Right atrium auricular region (tissue), 2 donors: Measurements from ENCODE around the gene NAGK. TPM values are rescaled to one million over a fixed set of nuclear protein-coding genes. Genes with fewer than 3 reads are reported as not detected.
A peak's percentile ranks its signal among the peaks of the same experiment; 100 is the strongest.

Experiments
- DNase-seq: peaks from one replicate; pipeline ENCODE4 v3.0.0-alpha.2; 2019; ENCODE audit warnings: low spot score
- H3K27ac ChIP-seq, 2 donors: fragments of 200-600 bp; sonication (generic); 1 replicate in 1 of 2; 2 replicates in 1 of 2; pipeline ENCODE4 v1.5.1; 2016 to 2019
- H3K27me3 ChIP-seq, 2 donors: fragments of 200-600 bp; sonication (generic); one replicate each; pipeline versions ENCODE4 v1.5.1 to v1.6.0; 2017 to 2019
- H3K36me3 ChIP-seq: fragments of 200-600 bp; sonication (generic); one replicate; pipeline ENCODE4 v1.5.1; 2016
- H3K4me1 ChIP-seq, 2 donors: fragments of 200-600 bp; sonication (generic); one replicate each; pipeline versions ENCODE4 v1.5.1 to v1.6.0; 2017 to 2019
- H3K4me3 ChIP-seq, 2 donors: fragments of 200-600 bp; sonication (generic); 1 replicate in 1 of 2; 2 replicates in 1 of 2; pipeline ENCODE4 v1.5.1; 2017 to 2019; ENCODE audit warnings: mild to moderate bottlenecking in 1 of 2, moderate library complexity in 1 of 2
- H3K9me3 ChIP-seq, 2 donors: fragments of 200-600 bp; sonication (generic); one replicate each; pipeline ENCODE4 v1.5.1; 2019
- total RNA-seq, 2 donors: library from RNA; depleted of rRNA; stranded (reverse); fragments of >200 nt; gene quantifications; one replicate each; pipeline ENCODE4 v1.1.0, GENCODE V29; 2016
- TF ChIP-seq, protein P1 (sequence below), 2 donors: fragments of 200-600 bp; sonication (generic); IDR thresholded peaks; one replicate each; pipeline ENCODE4 v1.5.1; 2019; ENCODE audit warnings: antibody characterized with exemption in 2 of 2

The NAGK gene
- total RNA-seq, 2 donors from 2014 or later: 30.4 to 45.5 TPM

DNA sequence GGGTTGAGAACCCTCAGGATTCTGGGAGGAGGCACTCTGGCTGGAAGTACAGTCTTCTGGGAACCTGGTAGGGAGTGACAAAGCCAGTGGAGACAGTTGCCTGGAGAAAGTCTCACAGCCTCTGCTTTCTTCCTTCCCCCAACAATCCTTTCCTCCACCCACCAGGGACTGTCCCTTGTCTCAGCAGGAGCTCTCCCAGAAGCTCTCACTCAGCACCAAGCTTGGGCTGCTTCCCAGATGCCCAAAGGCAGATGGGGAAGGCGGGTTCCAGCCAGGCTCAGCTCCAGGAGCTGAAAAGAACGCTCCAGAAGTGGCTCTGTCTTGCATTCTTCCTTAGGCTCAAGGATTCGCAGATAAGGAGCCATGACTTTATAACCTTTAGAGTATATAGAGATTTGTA is 7.6 kb upstream of the NAGK start:
- no peaks in the 10 kb centered on the region for H3K9me3 ChIP-seq
- DNase-seq: no peak
- no peaks in the 10 kb centered on the region for H3K36me3 ChIP-seq
- TF ChIP-seq, protein P1, sequence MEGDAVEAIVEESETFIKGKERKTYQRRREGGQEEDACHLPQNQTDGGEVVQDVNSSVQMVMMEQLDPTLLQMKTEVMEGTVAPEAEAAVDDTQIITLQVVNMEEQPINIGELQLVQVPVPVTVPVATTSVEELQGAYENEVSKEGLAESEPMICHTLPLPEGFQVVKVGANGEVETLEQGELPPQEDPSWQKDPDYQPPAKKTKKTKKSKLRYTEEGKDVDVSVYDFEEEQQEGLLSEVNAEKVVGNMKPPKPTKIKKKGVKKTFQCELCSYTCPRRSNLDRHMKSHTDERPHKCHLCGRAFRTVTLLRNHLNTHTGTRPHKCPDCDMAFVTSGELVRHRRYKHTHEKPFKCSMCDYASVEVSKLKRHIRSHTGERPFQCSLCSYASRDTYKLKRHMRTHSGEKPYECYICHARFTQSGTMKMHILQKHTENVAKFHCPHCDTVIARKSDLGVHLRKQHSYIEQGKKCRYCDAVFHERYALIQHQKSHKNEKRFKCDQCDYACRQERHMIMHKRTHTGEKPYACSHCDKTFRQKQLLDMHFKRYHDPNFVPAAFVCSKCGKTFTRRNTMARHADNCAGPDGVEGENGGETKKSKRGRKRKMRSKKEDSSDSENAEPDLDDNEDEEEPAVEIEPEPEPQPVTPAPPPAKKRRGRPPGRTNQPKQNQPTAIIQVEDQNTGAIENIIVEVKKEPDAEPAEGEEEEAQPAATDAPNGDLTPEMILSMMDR (IDR thresholded peaks at IDR 0.05): no peak
- H3K4me1 ChIP-seq: no peaks in the 10 kb centered on the region
- H3K27me3 ChIP-seq: no peaks in the 10 kb centered on the region
- no peak overlapping the region for H3K27ac ChIP-seq
- no peak overlapping the region for H3K4me3 ChIP-seq

DNA sequence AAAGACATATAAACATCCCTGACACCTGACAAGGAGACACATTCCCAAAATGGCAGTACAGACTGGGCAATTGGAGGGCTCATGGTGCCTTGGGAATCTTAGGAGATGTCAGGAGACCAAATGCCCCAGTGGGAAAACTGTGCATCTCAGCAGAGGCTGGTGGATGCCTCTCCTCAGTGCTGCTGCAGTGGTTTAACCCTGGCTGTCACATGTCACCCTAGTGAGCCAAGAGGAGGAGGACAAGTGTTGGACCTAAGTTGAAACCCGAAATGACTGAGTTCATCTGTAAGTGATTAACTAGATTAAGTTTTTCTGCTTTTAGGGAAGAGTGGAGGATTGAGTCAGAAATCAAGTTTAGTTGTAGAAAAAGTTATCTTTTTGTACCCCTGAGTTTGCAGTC is 5.2 kb upstream of the NAGK start:
- Histone ChIP-seq H3K36me3 (no peaks in the 10 kb centered on the region), H3K27ac (no peak overlapping the region), H3K4me3 (no peak overlapping the region), H3K9me3 (no peaks in the 10 kb centered on the region), H3K4me1 (peaks cover 0 to 7% of the 10 kb centered on the region in 2 donors), H3K27me3 (no peaks in the 10 kb centered on the region)
- TF ChIP-seq, protein P1 (IDR thresholded peaks at IDR 0.05): no peak
- no peak for DNase-seq

DNA sequence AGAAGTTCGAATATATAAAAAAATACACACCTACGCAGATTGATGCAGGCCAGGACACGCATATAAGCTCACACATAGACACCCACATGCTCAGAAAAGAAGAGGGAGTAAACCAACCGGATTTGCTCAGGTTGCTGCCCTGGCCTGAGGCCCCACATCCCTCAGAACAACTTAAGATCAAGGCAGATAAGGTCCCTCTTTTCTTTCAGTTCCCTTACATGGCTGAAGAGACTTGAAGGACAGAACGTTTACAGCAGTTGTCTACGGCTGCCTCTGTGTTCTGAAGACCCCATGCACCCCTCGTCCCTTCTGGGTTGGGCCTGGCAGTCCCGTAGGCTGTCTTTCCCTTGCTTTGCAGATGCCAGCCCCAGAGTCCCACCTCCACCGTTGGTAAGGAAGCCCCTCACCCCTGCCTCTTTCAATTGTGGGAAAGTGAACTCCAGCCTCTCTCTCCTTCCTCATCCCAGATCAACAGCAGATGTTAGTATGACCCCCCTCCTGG is 4.3 kb upstream of the NAGK start:
- H3K36me3 ChIP-seq: no peaks in the 10 kb centered on the region
- H3K27me3 ChIP-seq: no peaks in the 10 kb centered on the region
- TF ChIP-seq, protein P1 (IDR thresholded peaks at IDR 0.05): no peak
- H3K27ac ChIP-seq: peak overlapping the region in 1 of 2 donors; percentile 20
- no peak for DNase-seq
- peaks cover 0 to 14% of the 10 kb centered on the region in 2 donors for H3K4me1 ChIP-seq
- H3K9me3 ChIP-seq: no peaks in the 10 kb centered on the region
- H3K4me3 ChIP-seq: no peak overlapping the region

DNA sequence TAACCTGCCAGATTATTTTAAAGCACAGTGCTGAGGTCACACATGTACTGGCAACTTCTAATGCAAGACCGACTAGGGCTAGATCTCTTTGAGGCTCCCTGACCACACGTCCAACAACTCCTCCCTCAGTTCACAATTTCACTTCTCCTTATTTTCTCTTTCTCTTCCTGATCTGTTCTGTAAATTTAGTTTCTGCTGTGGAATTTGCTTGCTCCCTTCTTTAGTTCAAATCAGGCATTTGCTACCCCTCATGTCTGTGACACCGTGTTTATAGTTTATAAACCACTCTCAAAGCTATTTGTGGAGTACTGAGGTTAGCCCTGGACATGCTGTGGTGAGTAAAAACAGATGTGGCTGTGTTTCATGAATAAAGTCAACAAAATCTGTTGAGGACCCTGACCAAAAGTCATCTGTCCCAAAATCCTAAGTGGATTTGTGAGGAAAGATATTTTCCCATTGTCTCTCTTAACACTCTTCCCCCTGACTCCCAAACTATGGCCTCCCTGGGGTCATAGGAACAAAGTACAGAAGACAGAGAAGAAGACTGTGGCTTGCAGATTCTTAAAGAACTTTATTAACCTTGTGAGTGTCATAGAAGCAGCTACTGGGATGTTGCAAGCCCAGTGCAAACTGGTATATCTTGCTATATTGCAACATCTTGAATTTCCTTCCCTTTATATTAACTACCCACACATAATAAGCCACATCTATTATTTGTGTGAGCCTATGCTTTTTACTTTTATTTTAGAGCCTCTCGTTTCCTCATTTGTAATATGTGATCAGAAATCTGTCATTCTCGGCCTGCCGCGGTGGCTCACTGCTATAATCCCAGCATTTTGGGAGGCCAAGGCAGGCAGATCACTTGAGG is 3.5 kb upstream of the NAGK start:
- DNase-seq: no peak
- peaks cover 0 to 22% of the 10 kb centered on the region in 2 donors for H3K4me1 ChIP-seq
- H3K9me3 ChIP-seq: no peaks in the 10 kb centered on the region
- TF ChIP-seq, protein P1 (IDR thresholded peaks at IDR 0.05): no peak
- H3K36me3 ChIP-seq: no peaks in the 10 kb centered on the region
- no peaks in the 10 kb centered on the region for H3K27me3 ChIP-seq
- H3K4me3 ChIP-seq: no peak overlapping the region
- H3K27ac ChIP-seq: peak overlapping the region in 1 of 2 donors; percentile 45

DNA sequence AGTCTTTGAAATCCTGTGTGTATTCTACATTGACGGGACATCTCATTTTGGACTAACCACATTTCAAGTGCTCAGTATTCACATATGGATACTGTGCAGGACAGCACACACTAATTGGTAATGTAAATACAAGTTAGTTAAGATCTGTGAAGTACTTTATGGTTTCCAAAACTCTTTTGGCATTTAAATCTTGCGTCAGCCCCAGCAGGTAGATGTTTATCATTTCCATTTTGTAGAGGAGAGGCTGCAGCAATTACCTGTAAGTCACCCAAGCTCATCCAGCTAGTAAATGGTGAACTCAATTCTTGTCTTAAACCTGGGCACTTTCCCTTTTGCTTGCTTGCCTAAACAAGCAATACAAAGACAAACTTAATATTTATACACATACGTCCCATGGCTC is 1.6 kb upstream of the NAGK start:
- Histone ChIP-seq H3K36me3 (no peaks in the 10 kb centered on the region), H3K9me3 (no peaks in the 10 kb centered on the region), H3K27me3 (no peaks in the 10 kb centered on the region), H3K27ac (no peak overlapping the region), H3K4me1 (peaks cover 0 to 30% of the 10 kb centered on the region in 2 donors), H3K4me3 (no peak overlapping the region)
- no peak for DNase-seq
- TF ChIP-seq, protein P1 (IDR thresholded peaks at IDR 0.05): no peak
